Stomach (tissue), 19 donors: ENCODE results near the gene ABCC9. TPM values are rescaled to one million over a fixed set of nuclear protein-coding genes. Genes with fewer than 3 reads are reported as not detected.

Experiments
- DNase-seq, 2 donors: peaks; one replicate each; pipeline versions ENCODE4 v3.0.0 to v3.0.0-alpha.2; 2013 to 2019
- H3K27ac ChIP-seq, 5 donors: fragments of 200-600 bp in 4 of 5; sonication (generic) in 4 of 5; one replicate each; pipeline ENCODE4 v1.5.1; 2013 to 2019; ENCODE audit warnings: mild to moderate bottlenecking in 1 of 5, moderate library complexity in 1 of 5
- H3K27me3 ChIP-seq, 3 donors: fragments of 200-600 bp; sonication (generic); one replicate each; pipeline ENCODE4 v1.5.1; 2017 to 2019; ENCODE audit warnings: mixed run types in 1 of 3
- H3K36me3 ChIP-seq, 4 donors: fragments of 200-600 bp; sonication (generic); 1 replicate in 3 of 4; 2 replicates in 1 of 4; pipeline ENCODE4 v1.5.1; 2016 to 2019
- H3K4me1 ChIP-seq, 4 donors: fragments of 200-600 bp; sonication (generic); one replicate each; pipeline ENCODE4 v1.5.1; 2016 to 2019
- H3K4me3 ChIP-seq, 4 donors: fragments of 200-600 bp; sonication (generic) in 3 of 4; one replicate each; pipeline ENCODE4 v1.5.1; 2016 to 2019; ENCODE audit warnings: mild to moderate bottlenecking in 1 of 4
- H3K9me3 ChIP-seq, 4 donors: fragments of 200-600 bp; sonication (generic); one replicate each; pipeline ENCODE4 v1.5.1; 2016 to 2019
- EP300 ChIP-seq: sonication (generic); formaldehyde crosslinking; IDR thresholded peaks from one replicate; pipeline ENCODE4 v1.6.1; 2017; ENCODE audit warnings: antibody characterized with exemption
- POLR2A ChIP-seq, 4 donors: fragments of 450-650 bp; IDR thresholded peaks; one replicate each; pipeline ENCODE4 v1.6.1; 2016; ENCODE audit warnings: antibody characterized with exemption in 4 of 4, control low read depth in 2 of 4, mild to moderate bottlenecking in 1 of 4, moderate library complexity in 1 of 4
- POLR2AphosphoS5 ChIP-seq, 3 donors: sonication (generic); formaldehyde crosslinking; IDR thresholded peaks; one replicate each; pipeline ENCODE4 v1.6.1; 2016; ENCODE audit warnings: antibody characterized with exemption in 3 of 3
- WGBS, 5 donors: extraction: QIAGEN DNeasy Blood & Tissue Kit in 3 of 5; methylation state at CpG; one replicate each; pipeline versions ENCODE4 v1.1.5 to v1.1.7; 2013 to 2018; 5-methylcytosine and 5-hydroxymethylcytosine counted together
- intact Hi-C: fragments of 100-400 bp; cut with DNase I; formaldehyde crosslinking; loops from one replicate; pipeline ENCODE4 v1.15.1; 2023; ENCODE audit warnings: low total_unique reads
- long read RNA-seq, 10 donors: transcript quantifications; one replicate each; lab custom pipeline, GENCODE V29; 2026
- polyA plus RNA-seq, 3 donors: library from polyadenylated mRNA; stranded (reverse); fragments of 200-250 nt; gene quantifications; one replicate each; pipeline ENCODE4 v1.2.3, GENCODE V29; 2013
- total RNA-seq, 5 donors: library from RNA; depleted of rRNA; stranded (reverse); fragments of >200 nt; gene quantifications; one replicate each; pipeline versions ENCODE4 v1.1.0 to v1.2.3, GENCODE V29; 2014 to 2016
- TF ChIP-seq, protein P1 (sequence below), 7 experiments: fragments of 450-650 bp in 4 of 7; fragments of 200-600 bp in 3 of 7; sonication (generic) in 3 of 7; IDR thresholded peaks; one replicate each; pipeline ENCODE4 v1.5.1; 2016 to 2019; ENCODE audit warnings: antibody characterized with exemption in 7 of 7, control low read depth in 2 of 7, mild to moderate bottlenecking in 1 of 7
- donor health status: healthy with polysubstance abuse.
- donor health status: Bipolar disorder and iron deficiency.
- donor health status: healthy.

Gene ABCC9
- 10 to 100 TPM in 4 of 5 donors, 1 to 10 TPM in 1; 1.2 to 60.1 (median 39.3) TPM for total RNA-seq
- 1 to 10 TPM; 1.4 to 4.3 (median 3.4) TPM for polyA plus RNA-seq
- long read RNA-seq, donor 1: 0 reads
- long read RNA-seq, donor 2, partial matches to known transcripts: 0 of 39 reads
- long read RNA-seq, donor 2, other reads (novel, unspliced or antisense): 38 of 39 reads
- long read RNA-seq, donor 3: 0 reads
- long read RNA-seq, donor 4: 0 reads
- long read RNA-seq, donor 5: 0 reads
- long read RNA-seq, donor 6: 0 reads
- long read RNA-seq, donor 7: 0 reads
- long read RNA-seq, donor 8: 0 reads
- long read RNA-seq, donor 9: 0 reads
- long read RNA-seq, donor 10: 0 reads

DNA sequence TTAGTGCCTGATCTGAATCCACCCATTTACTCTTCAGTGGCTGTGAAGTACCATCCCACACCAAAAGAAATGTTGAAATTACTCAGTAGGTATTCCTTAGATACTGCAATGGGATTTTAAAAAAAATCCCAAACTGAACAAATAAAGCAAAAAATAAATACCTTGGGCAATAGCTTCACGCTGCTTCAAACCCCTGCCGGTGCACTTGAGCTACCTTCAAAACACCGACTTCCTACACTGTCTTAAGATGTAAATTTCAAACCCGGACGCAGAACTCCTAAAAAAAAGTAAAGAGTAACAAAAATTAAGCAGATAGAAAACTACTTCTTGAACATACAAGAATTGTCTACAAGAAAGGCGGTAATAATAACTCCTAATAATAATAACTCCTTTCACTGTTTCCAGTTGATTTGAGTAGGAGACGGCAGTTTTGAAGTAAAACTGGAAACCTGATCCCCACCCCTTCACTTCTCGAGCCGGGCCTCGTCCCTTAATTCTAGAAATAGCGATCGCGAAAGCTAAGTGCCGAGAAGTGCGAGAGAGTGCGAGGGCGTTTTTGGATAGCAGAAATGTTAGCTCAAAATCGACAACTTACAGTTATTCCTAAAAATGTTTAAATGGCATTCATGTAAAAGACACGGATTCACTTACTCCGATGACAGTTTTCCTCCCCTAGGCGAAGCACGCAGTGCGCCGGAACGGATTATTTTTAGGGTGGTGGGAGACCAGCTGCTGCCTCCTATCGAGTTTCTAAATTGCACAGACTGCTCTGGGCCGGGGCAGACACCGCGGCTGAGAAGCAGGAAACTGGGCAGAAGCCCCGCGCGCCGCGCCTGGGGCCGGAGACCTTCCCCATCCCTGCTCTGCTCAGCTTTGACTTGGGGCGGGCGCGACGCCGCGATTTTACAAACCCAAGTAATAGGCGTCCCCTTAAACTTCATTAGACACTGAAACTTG lies at the start of gene ABCC9:
Gene ABCC9 (minus strand): TSS at position 878 of the 957 bp plus-strand sequence. CDS start 4,752 bp downstream, outside the sequence.
- H3K36me3 ChIP-seq: peaks cover 0 to 4% (median 0%) of the 10 kb centered on the region in 4 donors
- peak within 1 kb of the TSS; percentile 43 to 51 (median 49) for H3K4me3 ChIP-seq
- intact Hi-C loops: no loop called here
- 3 to 6% (median 3%) methylated on average over 41 to 42 of the region's 42 CpGs for WGBS, 5 donors
- H3K27ac ChIP-seq: peak within 1 kb of the TSS; percentile 62 to 88 (median 77)
- peaks cover 0 to 18% (median 8%) of the 10 kb centered on the region in 4 donors for H3K4me1 ChIP-seq
- peaks cover 0 to 6% (median 1%) of the 10 kb centered on the region in 4 donors for H3K9me3 ChIP-seq
- DNase-seq: peak; percentile 28 to 81
- peaks cover 0 to 41% (median 23%) of the 10 kb centered on the region in 3 donors for H3K27me3 ChIP-seq
- no peak for TF ChIP-seq POLR2A (IDR thresholded peaks at IDR 0.05)
- peak in 2 of 3 donors; percentile 2 to 10 for TF ChIP-seq POLR2AphosphoS5 (IDR thresholded peaks at IDR 0.05)

DNA sequence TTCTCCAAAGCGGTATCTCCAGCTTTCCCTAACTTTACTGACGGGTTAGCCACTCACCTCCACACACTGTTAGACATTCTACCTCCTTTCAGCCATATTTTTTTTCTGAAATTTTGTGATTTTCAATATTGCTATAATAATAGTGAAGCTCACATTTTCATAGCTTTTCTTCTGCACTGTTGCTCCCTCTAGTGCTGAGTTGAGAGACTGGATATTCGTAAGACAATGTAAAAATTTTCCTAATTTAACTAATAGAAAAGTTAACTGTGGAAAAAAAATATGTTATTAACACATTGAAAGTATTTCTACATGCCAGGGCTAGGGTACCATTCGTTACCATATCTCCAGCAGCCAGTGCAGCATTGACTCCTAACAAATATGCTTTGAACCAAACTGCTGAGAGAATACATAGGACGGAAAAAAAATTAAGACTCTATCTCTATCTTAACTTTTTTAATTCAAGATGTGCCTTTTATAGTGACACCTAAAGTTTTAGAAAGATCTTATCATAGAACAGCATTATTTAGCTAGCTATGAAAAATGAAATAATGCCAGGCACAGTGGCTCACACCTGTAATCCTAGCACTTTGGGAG lies 48.7 kb upstream of the ABCC9 start:
- DNase-seq: peak in 1 of 2 donors; percentile 60
- no peak overlapping the region for H3K27ac ChIP-seq
- no peak overlapping the region for H3K4me3 ChIP-seq
- WGBS, 5 donors: 47 to 60% (median 50%) methylated on average over 5 of the region's 5 CpGs
- TF ChIP-seq POLR2A (IDR thresholded peaks at IDR 0.05) (no peak), EP300 (no peak)
- TF ChIP-seq, protein P1, sequence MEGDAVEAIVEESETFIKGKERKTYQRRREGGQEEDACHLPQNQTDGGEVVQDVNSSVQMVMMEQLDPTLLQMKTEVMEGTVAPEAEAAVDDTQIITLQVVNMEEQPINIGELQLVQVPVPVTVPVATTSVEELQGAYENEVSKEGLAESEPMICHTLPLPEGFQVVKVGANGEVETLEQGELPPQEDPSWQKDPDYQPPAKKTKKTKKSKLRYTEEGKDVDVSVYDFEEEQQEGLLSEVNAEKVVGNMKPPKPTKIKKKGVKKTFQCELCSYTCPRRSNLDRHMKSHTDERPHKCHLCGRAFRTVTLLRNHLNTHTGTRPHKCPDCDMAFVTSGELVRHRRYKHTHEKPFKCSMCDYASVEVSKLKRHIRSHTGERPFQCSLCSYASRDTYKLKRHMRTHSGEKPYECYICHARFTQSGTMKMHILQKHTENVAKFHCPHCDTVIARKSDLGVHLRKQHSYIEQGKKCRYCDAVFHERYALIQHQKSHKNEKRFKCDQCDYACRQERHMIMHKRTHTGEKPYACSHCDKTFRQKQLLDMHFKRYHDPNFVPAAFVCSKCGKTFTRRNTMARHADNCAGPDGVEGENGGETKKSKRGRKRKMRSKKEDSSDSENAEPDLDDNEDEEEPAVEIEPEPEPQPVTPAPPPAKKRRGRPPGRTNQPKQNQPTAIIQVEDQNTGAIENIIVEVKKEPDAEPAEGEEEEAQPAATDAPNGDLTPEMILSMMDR (IDR thresholded peaks at IDR 0.05): peak in 5 of 7 experiments; percentile 36 to 48 (median 42)
- H3K4me1 ChIP-seq: no peaks in the 10 kb centered on the region
- intact Hi-C loops: loop anchor here (10.0 kb wide), 1 partner anchor 295 kb away; no protein-coding TSS in a partner anchor
- H3K27me3 ChIP-seq: no peaks in the 10 kb centered on the region
- no peaks in the 10 kb centered on the region for H3K9me3 ChIP-seq
- no peaks in the 10 kb centered on the region for H3K36me3 ChIP-seq

DNA sequence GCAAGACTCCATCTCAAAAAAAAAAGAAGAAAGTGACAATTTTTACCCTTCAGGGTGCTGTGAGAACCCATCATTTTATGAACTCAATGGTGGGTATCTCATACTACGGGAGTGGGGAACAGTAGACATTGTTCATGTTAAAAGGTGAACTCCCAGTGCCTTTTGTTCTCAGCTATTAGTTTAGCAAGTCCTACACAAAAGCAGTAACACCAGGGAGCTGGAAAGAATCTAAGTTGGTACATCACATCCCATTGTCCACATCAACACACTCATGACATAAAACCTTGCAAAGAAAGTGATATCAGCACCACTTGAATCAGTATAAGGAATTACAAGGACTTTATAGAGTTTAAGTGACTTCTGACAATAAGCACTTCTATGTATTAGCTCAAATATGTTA lies 47.4 kb upstream of the ABCC9 start:
- Histone ChIP-seq H3K36me3 (no peaks in the 10 kb centered on the region), H3K9me3 (no peaks in the 10 kb centered on the region), H3K27me3 (no peaks in the 10 kb centered on the region), H3K4me3 (no peak overlapping the region), H3K27ac (no peak overlapping the region), H3K4me1 (no peaks in the 10 kb centered on the region)
- intact Hi-C loops: no loop called here
- TF ChIP-seq EP300 (no peak), POLR2AphosphoS5 (IDR thresholded peaks at IDR 0.05) (no peak), POLR2A (IDR thresholded peaks at IDR 0.05) (no peak)
- TF ChIP-seq, protein P1 (IDR thresholded peaks at IDR 0.05): no peak
- 66 to 89% (median 74%) methylated on average over 1 of the region's 1 CpG for WGBS, 5 donors
- no peak for DNase-seq

DNA sequence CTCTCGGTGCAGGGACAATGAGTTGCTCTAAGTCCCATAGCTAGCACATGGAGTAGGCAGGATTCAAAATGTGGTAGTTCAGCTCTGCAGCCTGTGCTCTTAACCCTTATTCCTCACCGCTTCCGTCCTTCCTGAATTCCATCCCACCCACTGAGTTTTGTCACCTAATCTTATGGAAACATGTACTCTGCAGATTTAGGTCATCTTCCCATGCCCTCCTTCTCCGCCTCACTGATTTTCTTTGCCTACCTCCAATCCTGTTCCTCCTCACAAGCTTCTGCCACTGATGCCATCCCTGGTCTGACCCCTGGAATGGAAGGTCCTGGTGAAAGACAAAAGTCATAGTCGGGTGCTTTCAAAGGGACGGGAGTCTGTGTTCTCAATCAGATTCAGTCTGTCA lies 46.5 kb upstream of the ABCC9 start:
- intact Hi-C loops: no loop called here
- H3K27ac ChIP-seq: no peak overlapping the region

More for the DNA sequence above, 46.5 kb upstream of the ABCC9 start:
- H3K4me1 ChIP-seq: no peaks in the 10 kb centered on the region
- DNase-seq: no peak
- WGBS, 5 donors: 73 to 85% (median 81%) methylated on average over 6 of the region's 6 CpGs
- TF ChIP-seq POLR2AphosphoS5 (IDR thresholded peaks at IDR 0.05) (no peak), EP300 (no peak), POLR2A (IDR thresholded peaks at IDR 0.05) (no peak)
- TF ChIP-seq, protein P1 (IDR thresholded peaks at IDR 0.05): no peak
- H3K4me3 ChIP-seq: no peak overlapping the region
- H3K9me3 ChIP-seq: no peaks in the 10 kb centered on the region
- no peaks in the 10 kb centered on the region for H3K36me3 ChIP-seq
- H3K27me3 ChIP-seq: no peaks in the 10 kb centered on the region
